Measurements from ENCODE around the gene PLA2G10.
"Not testable (repeated sequence)": the region's sequence is repeated elsewhere in the genome, so short reads cannot be mapped to it uniquely, and the experiment has no call there.

Gene PLA2G10

GRCh38 chr16:14694129-14694528, at the start of gene PLA2G10:
Gene PLA2G10 (minus strand): TSS chr16:14694308. CDS start chr16:14694229, 79 bp downstream.
- DNase-seq = not testable (repeated sequence)

- DNase-seq = not testable (repeated sequence)
Observed at GRCh38 chr16:14742273-14743128, 48.4 kb upstream of the PLA2G10 start, which contains the start of gene NPIPA2. Gene NPIPA2 (plus strand): TSS chr16:14742533. CDS start chr16:14748066, 5,533 bp downstream.

DNA sequence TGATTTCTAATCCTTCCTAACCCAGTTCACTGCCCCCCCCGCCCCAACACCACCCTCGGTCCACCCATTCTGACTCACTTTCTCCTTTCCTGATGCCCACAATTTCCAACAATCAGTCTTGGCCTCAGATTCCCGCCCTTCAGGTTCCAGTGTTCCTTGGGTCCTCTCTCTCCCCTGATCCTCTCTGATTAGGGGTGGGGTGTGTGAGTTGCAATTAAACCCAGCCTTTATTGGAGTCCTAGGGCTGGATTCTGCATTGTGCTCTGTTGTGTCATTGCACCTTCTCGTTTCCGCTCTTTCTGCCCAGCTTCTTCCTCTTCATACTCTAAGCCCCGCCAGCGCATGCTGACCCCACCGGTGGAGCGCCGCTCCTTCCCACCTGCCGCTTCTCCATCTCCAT, 47.7 kb upstream of the PLA2G10 start:
- not testable (repeated sequence) for DNase-seq

GRCh38 chr16:14740832-14741385, 46.8 kb upstream of the PLA2G10 start:
- DNase-seq = not testable (repeated sequence)

GRCh38 chr16:14733233-14733632, 39.1 kb upstream of the PLA2G10 start:
- DNase-seq = not testable (repeated sequence)

- not testable (repeated sequence) for DNase-seq
Observed at GRCh38 chr16:14703156-14704011, 9.3 kb upstream of the PLA2G10 start, which contains the start of gene NPIPA3. Gene NPIPA3 (plus strand): TSS chr16:14703411. CDS start chr16:14708944, 5,533 bp downstream.

DNA sequence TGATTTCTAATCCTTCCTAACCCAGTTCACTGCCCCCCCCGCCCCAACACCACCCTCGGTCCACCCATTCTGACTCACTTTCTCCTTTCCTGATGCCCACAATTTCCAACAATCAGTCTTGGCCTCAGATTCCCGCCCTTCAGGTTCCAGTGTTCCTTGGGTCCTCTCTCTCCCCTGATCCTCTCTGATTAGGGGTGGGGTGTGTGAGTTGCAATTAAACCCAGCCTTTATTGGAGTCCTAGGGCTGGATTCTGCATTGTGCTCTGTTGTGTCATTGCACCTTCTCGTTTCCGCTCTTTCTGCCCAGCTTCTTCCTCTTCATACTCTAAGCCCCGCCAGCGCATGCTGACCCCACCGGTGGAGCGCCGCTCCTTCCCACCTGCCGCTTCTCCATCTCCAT, 8.6 kb upstream of the PLA2G10 start:
- not testable (repeated sequence) for DNase-seq

DNA sequence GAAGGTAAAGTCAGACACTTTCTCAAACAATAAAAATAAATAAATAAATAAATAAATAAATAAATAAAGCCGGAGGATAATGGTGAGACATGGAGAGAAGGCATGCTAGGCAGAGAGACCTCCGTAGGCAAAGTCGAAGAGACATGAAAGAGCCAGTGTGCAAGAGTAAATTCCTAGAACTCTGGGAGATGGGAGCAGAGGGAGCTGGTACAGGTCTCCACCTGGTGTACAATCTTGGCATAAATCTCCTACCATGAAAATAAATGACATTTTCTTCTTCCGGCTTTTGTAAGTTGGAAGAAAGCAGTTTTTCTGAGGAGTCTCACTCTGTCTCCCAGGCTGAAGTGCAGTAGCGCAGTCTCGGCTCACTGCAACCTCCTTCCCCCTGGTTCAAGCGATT, 7.8 kb upstream of the PLA2G10 start:
- DNase-seq = not testable (repeated sequence)

GRCh38 chr16:14685870-14686793, 8.0 kb downstream of the PLA2G10 start:
- DNase-seq = not testable (repeated sequence)

DNA sequence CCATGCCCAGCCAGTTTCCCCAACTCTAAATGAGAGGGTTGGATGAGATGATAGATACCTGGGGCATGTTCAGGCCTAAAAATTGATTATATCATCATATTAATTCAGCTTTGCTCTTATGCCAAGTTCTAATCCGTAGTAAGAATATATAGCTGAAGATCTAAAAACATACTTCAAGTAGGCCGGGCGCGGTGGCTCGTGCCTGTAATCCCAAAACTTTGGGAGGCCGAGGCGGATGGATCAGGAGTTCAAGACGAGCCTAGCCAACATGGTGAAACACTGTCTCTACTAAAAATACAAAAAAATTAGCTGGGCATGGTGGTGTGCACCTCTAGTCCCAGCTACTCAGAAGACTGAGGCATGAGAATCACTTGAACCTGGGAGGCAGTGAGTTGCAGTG, 12.0 kb downstream of the PLA2G10 start:
- no peak for DNase-seq

- DNase-seq = no peak
Observed at GRCh38 chr16:14681115-14681514, 13.0 kb downstream of the PLA2G10 start.

DNA sequence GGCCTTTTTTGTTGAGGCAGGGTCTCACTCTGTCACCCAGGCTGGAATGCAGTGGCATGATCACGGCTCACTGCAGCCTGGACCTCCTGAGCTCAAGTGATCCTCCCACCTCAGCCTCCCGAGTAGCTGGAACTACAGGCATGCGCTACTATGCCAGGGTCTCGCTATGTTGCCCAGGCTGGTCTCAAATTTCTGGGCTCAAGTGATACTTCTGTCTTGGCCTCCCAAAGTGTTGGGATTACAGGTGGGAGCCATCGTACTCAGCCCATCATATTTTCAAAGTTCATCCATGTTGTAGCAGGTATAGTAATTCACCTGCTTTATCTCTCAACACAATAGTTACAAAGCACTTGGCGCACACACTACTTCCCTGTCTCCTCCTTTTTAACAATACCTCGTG, 13.7 kb downstream of the PLA2G10 start:
- DNase-seq = not testable (repeated sequence)

DNA sequence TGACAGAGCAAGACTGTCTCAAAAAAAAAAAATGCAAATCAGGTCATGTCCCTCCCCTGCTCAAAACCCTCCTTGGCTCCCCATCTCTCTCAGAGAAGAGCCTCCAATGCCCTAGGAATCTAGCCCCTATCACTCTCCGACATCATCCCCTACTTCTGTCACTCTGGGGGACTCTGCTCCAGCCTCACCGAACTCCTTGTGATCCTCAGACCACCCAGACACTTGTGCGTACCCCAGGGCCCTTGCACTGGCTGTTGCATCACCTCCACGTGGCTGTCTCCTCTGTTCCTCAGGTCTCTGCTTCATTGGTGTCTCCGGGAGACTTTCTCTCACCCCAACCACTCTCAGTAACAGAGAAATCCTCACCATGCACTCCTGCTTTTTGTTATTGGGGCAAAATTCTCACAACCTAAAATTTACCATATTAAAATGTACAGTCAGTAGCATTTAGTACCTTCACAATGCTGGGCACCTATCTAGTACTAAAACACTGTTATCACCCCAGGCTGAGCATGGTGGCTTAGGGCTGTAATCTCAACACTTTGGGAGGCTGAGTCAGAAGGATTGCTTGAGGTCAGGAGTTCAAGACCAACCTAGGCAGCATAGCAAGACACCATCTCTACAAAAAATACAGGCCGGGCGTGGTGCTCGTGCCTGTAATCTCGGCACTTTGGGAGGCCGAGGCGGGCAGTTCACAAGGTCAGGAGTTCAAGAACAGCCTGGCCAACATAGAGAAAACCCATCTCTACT, 15.2 kb downstream of the PLA2G10 start:
- DNase-seq = no peak

DNA sequence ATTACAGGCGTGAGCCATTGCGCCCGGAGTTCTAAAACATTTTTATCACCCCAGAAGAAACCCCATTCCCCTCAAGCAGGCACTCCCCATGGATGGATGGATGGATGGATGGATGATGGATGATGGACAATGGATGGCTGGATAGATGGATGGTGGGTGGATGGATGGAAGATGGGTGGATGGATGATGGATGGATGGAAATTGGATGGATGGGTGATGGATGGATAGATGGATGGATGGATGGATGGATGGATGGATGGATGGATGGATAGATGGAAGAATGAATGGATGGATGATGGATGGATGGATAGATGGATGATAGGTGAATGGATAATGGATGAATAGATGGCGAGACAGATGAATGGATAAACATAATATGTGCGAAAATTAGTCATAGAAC, 16.5 kb downstream of the PLA2G10 start:
- DNase-seq = no peak

DNA sequence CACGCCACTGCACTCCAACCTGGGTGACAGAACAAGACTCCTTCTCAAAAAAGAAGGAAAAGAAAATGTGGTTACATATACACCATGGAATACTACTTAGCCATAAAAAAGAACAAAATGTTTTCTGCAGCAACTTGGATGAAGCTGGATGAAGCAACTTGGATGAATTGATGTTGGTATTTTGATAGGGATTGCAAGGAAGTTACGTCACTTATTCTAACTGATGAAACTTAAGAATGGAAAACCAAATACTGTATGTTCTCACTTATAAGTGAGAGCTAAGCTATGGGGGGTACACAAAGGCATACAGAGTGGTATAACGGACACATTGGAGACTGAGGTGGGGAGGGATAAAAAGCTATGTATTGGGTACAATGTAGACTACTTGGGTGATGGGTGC, 17.5 kb downstream of the PLA2G10 start:
- DNase-seq = no peak

GRCh38 chr16:14672403-14672971, 21.6 kb downstream of the PLA2G10 start:
- peak; percentile 26 for DNase-seq

DNA sequence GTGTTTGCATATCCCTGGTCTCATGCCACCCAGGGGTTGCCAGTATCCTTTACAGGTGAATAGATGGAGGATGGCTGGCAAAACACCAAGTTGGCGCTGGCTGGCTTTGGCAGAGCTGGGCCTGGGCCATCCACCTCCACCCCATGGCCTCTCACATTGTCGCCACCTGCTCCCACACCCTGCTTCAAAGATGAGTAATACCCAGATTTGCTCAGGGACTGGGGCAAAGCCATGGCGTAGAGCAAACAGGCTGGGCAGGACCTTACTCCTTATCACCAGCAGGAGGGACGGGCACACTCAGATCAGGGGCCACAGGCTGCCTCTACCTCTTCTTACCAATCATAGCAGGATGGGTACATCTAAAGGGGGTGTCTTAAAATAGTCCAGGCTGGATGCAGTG, 24.3 kb downstream of the PLA2G10 start:
- peak; percentile 8 for DNase-seq

DNA sequence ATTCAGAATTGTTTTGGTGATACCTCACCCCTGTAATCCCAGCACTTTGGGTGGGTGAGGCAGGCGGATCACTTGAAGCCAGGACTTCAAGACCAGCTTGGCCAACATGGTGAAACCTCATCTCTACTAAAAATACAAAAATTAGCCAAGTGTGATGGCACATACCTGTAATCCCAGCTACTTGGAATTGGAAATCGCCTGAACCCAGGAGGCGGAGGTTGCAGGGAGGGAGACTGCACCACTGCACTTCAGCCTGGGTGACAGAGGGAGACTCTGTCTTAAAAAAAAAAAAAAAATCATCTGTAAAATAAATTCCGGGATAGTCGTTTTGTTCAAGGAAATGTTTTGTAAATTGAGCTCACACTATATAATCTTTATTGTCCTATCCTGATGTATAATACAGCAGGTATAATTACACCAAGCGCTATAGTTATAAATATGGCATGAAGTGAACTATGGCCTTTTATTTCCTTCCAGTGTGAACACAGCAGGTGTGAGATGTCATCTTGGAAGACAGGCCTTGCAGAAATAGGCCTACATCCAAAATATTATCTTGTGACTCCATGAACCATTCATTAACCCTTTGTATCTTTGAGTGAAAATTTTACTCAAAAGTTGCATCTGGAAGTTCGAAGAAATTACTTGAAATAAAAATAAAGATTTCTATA, 25.4 kb downstream of the PLA2G10 start:
- no peak for DNase-seq

GRCh38 chr16:14667347-14668266, 26.5 kb downstream of the PLA2G10 start:
- DNase-seq = no peak
